ENCODE results near the gene PAPOLB. TPM values are rescaled to one million over a fixed set of nuclear protein-coding genes. Genes with fewer than 3 reads are reported as not detected.

The PAPOLB gene
- total and polyA plus RNA-seq, 4 donors: 0.01 to 1.9 (median 0.14) TPM

DNA sequence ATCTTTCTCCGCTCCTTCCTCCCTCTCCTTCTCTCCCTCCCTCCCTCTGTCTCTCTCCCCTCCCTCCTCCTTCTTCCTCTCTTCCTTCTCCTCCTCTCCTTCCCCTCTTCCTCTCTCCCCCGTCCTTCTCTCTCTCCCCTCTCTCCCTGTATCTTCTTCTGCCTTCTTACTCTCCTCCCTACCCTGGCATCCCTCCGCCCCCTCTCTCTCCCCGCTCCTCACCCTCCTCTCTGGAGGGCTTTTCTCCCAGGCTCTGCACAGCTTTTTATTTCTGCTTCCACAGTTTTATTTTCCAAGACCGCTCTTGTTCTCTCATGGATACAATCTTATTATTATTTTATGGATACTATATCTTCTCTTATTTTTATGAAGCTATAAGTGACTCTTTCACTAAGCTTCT, 53.8 kb downstream of the PAPOLB start:
- H3K4me3 ChIP-seq: no peak overlapping the region
- TF ChIP-seq, protein P1, sequence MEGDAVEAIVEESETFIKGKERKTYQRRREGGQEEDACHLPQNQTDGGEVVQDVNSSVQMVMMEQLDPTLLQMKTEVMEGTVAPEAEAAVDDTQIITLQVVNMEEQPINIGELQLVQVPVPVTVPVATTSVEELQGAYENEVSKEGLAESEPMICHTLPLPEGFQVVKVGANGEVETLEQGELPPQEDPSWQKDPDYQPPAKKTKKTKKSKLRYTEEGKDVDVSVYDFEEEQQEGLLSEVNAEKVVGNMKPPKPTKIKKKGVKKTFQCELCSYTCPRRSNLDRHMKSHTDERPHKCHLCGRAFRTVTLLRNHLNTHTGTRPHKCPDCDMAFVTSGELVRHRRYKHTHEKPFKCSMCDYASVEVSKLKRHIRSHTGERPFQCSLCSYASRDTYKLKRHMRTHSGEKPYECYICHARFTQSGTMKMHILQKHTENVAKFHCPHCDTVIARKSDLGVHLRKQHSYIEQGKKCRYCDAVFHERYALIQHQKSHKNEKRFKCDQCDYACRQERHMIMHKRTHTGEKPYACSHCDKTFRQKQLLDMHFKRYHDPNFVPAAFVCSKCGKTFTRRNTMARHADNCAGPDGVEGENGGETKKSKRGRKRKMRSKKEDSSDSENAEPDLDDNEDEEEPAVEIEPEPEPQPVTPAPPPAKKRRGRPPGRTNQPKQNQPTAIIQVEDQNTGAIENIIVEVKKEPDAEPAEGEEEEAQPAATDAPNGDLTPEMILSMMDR (IDR thresholded peaks at IDR 0.05; ENCODE audit: control extremely low read depth, extremely low read depth): no peak
- H3K9me3 ChIP-seq (ENCODE audit: control insufficient read depth in 4 of 4, insufficient read depth in 3 of 4, low read length in 3 of 4): peaks cover 0 to 5% (median 0%) of the 10 kb centered on the region in 4 donors
- peaks cover 0 to 11% (median 3%) of the 10 kb centered on the region in 4 donors for H3K36me3 ChIP-seq (ENCODE audit: control insufficient read depth in 4 of 4, insufficient read depth in 4 of 4, low read length in 4 of 4)
- no peak overlapping the region for H3K9ac ChIP-seq (ENCODE audit: insufficient read depth in 1 of 2, low read length in 2 of 2)
- ATAC-seq (ENCODE audit: insufficient read depth, low FRiP score): no peak
- no peak overlapping the region for H3K27ac ChIP-seq (ENCODE audit: low read depth in 1 of 2, low read length in 1 of 2)
- whole genome bisulfite sequencing, 2 donors: 65 to 72% methylated on average over 5 of the region's 5 CpGs
- H3K27me3 ChIP-seq (ENCODE audit: control insufficient read depth in 3 of 3, insufficient read depth in 3 of 3, low read length in 2 of 3): no peaks in the 10 kb centered on the region
- no peaks in the 10 kb centered on the region for H3K4me1 ChIP-seq (ENCODE audit: control insufficient read depth in 5 of 5, insufficient read depth in 5 of 5, low read length in 5 of 5)
- no peak for DNase-seq

Small RNA genes within 50 kb of the gene (small RNA-seq; reads per million reads assigned to genes)
- gene RF00019 (ENCODE audit: low replicate concordance): not detected

Other genes with a start within 250 kb of the PAPOLB start
- gene FOXK1, start 179.7 kb downstream of the PAPOLB start, total RNA-seq: 10 to 100 TPM; 19.3 to 36.2 TPM
- 1 to 10 TPM; 6.4 to 9.3 TPM for gene FOXK1, start 179.7 kb downstream of the PAPOLB start, polyA plus RNA-seq
- 10 to 100 TPM; 21.2 to 58.5 TPM for gene AP5Z1, start 86.4 kb downstream of the PAPOLB start, total RNA-seq
- 10 to 100 TPM; 60.2 to 62.4 TPM for gene AP5Z1, start 86.4 kb downstream of the PAPOLB start, polyA plus RNA-seq
- 1 to 10 TPM; 6.6 to 9.3 TPM for gene RADIL, start 21.7 kb upstream of the PAPOLB start, total RNA-seq
- gene RADIL, start 21.7 kb upstream of the PAPOLB start, polyA plus RNA-seq: 1 to 10 TPM; 3.7 to 6.0 TPM
- gene MMD2, start 97.2 kb upstream of the PAPOLB start, total RNA-seq: not detected
- not detected for gene MMD2, start 97.2 kb upstream of the PAPOLB start, polyA plus RNA-seq
- 10 to 100 TPM; 10.2 to 19.9 TPM for gene RBAK, start 183.8 kb upstream of the PAPOLB start, total RNA-seq
- 1 to 10 TPM; 3.3 to 3.4 TPM for gene RBAK, start 183.8 kb upstream of the PAPOLB start, polyA plus RNA-seq